ENCODE results near the gene KMO.

GRCh38 chr1:241598249-241598648, 66.1 kb downstream of the KMO start:
- TF ChIP-seq CTCF (IDR thresholded peaks at IDR 0.05) (no peak), POLR2A (IDR thresholded peaks at IDR 0.05) (no peak)
